Measurements from ENCODE around the gene C17orf78.
"Not testable (repeated sequence)": the region's sequence is repeated elsewhere in the genome, so short reads cannot be mapped to it uniquely, and the experiment has no call there.

Gene C17orf78

GRCh38 chr17:37441369-37442014 is 65.7 kb downstream of the C17orf78 start:
- not testable (repeated sequence) for DNase-seq

All from CD4-positive, alpha-beta T cell treated with Interleukin-17A for 4 hours (primary cell).